Measurements from ENCODE around the gene KRTAP10-8. TPM values are rescaled to one million over a fixed set of nuclear protein-coding genes. Genes with fewer than 3 reads are reported as not detected.

Gene KRTAP10-8
- polyA plus RNA-seq, 1 donor from 2014 or later = not detected

DNA sequence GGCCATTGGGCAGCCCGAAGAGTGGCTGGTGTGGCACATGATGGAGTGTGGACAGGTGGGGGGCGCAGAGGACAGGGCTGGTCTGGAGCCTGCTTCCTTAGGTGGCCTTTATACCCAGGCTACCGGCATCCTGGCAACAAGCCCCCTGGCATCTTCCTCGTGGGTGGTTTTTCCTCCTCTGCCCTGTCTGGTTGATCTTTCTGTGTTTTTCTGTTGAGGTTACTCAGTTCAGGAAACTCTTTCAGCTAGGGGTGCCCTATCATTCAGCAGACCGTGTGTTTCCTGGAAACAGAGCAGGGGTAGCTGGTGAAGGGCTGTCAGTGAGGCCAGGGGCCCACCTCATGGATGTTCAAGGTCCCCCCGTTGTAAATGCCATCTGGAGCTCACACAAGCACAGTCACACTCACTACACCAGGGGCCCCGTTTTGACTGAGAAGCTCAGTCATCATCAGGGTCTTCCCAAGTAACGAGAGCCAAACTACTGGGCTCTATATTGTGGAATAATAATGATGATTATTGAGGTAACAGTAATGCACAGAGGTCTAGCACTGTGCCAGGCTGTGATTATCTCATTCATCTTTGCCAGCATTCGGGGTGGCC, 42.8 kb downstream of the KRTAP10-8 start, which contains the start of gene KRTAP12-4:
Gene KRTAP12-4 (minus strand): TSS at position 84 of the 600 bp plus-strand sequence. CDS start 45 bp downstream, at position 39.
- Histone ChIP-seq H4K20me1 (ENCODE audit: insufficient read depth) (no peaks in the 10 kb centered on the region), H3K79me2 (replicated peaks; ENCODE audit: insufficient read depth, low read length) (no peaks in the 10 kb centered on the region), H3K4me2 (ENCODE audit: low read length) (no peak within 1 kb of the TSS), H3K27me3 (ENCODE audit: insufficient read depth, low read depth, low read length) (no peaks in the 10 kb centered on the region), H3K36me3 (ENCODE audit: insufficient read depth, low read length) (no peaks in the 10 kb centered on the region), H3F3A (ENCODE audit: insufficient read depth, low read length, poor library complexity, severe bottlenecking) (no peaks in the 10 kb centered on the region), H3K9ac (ENCODE audit: low read length) (no peak within 1 kb of the TSS), H3K4me3 (ENCODE audit: low read length) (no peak within 1 kb of the TSS), H3K9me3 (ENCODE audit: low read length) (no peaks in the 10 kb centered on the region), H3K9me2 (ENCODE audit: insufficient read depth, low read length) (no peaks in the 10 kb centered on the region), H3K27ac (ENCODE audit: low read length) (no peak within 1 kb of the TSS), H2AFZ (ENCODE audit: low read depth, low read length) (no peak within 1 kb of the TSS)
- no peak for TF ChIP-seq EP300 (conservative IDR thresholded peaks at IDR 0.05; ENCODE audit: poor library complexity, severe bottlenecking)
- TF ChIP-seq EZH2 (IDR thresholded peaks at IDR 0.05; ENCODE audit: borderline replicate concordance, insufficient read depth, low read length, poor library complexity, severe bottlenecking) = no peak
- TF ChIP-seq, protein P1, sequence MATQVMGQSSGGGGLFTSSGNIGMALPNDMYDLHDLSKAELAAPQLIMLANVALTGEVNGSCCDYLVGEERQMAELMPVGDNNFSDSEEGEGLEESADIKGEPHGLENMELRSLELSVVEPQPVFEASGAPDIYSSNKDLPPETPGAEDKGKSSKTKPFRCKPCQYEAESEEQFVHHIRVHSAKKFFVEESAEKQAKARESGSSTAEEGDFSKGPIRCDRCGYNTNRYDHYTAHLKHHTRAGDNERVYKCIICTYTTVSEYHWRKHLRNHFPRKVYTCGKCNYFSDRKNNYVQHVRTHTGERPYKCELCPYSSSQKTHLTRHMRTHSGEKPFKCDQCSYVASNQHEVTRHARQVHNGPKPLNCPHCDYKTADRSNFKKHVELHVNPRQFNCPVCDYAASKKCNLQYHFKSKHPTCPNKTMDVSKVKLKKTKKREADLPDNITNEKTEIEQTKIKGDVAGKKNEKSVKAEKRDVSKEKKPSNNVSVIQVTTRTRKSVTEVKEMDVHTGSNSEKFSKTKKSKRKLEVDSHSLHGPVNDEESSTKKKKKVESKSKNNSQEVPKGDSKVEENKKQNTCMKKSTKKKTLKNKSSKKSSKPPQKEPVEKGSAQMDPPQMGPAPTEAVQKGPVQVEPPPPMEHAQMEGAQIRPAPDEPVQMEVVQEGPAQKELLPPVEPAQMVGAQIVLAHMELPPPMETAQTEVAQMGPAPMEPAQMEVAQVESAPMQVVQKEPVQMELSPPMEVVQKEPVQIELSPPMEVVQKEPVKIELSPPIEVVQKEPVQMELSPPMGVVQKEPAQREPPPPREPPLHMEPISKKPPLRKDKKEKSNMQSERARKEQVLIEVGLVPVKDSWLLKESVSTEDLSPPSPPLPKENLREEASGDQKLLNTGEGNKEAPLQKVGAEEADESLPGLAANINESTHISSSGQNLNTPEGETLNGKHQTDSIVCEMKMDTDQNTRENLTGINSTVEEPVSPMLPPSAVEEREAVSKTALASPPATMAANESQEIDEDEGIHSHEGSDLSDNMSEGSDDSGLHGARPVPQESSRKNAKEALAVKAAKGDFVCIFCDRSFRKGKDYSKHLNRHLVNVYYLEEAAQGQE (IDR thresholded peaks at IDR 0.05; ENCODE audit: borderline replicate concordance) = no peak
- TF ChIP-seq MXI1 (conservative IDR thresholded peaks at IDR 0.05; ENCODE audit: poor library complexity, severe bottlenecking) = no peak
- TF ChIP-seq RAD21 (conservative IDR thresholded peaks at IDR 0.05) = no peak
- TF ChIP-seq TAF1 (IDR thresholded peaks at IDR 0.05; ENCODE audit: low read depth) = no peak
- TF ChIP-seq CTCF (IDR thresholded peaks at IDR 0.05; ENCODE audit: poor library complexity, severe bottlenecking) = no peak
- TF ChIP-seq SMC3 (conservative IDR thresholded peaks at IDR 0.05; ENCODE audit: poor library complexity) = no peak
- TF ChIP-seq POLR2AphosphoS5 (IDR thresholded peaks at IDR 0.05) = no peak

- Histone ChIP-seq H3K27ac (ENCODE audit: low read length) (no peak overlapping the region), H3K4me3 (ENCODE audit: low read length) (no peak overlapping the region), H2AFZ (ENCODE audit: low read depth, low read length) (no peak overlapping the region), H3K9me2 (ENCODE audit: insufficient read depth, low read length) (no peaks in the 10 kb centered on the region), H3K4me2 (ENCODE audit: low read length) (no peak overlapping the region), H3F3A (ENCODE audit: insufficient read depth, low read length, poor library complexity, severe bottlenecking) (no peaks in the 10 kb centered on the region), H3K27me3 (ENCODE audit: insufficient read depth, low read depth, low read length) (no peaks in the 10 kb centered on the region), H3K9me3 (ENCODE audit: low read length) (no peaks in the 10 kb centered on the region), H3K79me2 (replicated peaks; ENCODE audit: insufficient read depth, low read length) (no peaks in the 10 kb centered on the region), H4K20me1 (ENCODE audit: insufficient read depth) (no peaks in the 10 kb centered on the region), H3K36me3 (ENCODE audit: insufficient read depth, low read length) (no peaks in the 10 kb centered on the region), H3K9ac (ENCODE audit: low read length) (no peak overlapping the region)
- TF ChIP-seq EP300 (conservative IDR thresholded peaks at IDR 0.05; ENCODE audit: poor library complexity, severe bottlenecking) = no peak
- no peak for TF ChIP-seq TAF1 (IDR thresholded peaks at IDR 0.05; ENCODE audit: low read depth)
- TF ChIP-seq EZH2 (IDR thresholded peaks at IDR 0.05; ENCODE audit: borderline replicate concordance, insufficient read depth, low read length, poor library complexity, severe bottlenecking) = no peak
- TF ChIP-seq, protein P1 (IDR thresholded peaks at IDR 0.05; ENCODE audit: borderline replicate concordance) = no peak
- no peak for TF ChIP-seq MXI1 (conservative IDR thresholded peaks at IDR 0.05; ENCODE audit: poor library complexity, severe bottlenecking)
- TF ChIP-seq SMC3 (conservative IDR thresholded peaks at IDR 0.05; ENCODE audit: poor library complexity) = no peak
- TF ChIP-seq RAD21 (conservative IDR thresholded peaks at IDR 0.05) = no peak
Observed at GRCh38 chr21:44656868-44657267, 45.0 kb downstream of the KRTAP10-8 start.
